K562 (cell line): ENCODE results near the gene MAD1L1. TPM values are rescaled to one million over a fixed set of nuclear protein-coding genes. Genes with fewer than 3 reads are reported as not detected.

Source experiments
- C11orf30 ChIP-seq: fragments of 450-650 bp; IDR thresholded peaks from 2 replicates; pipeline ENCODE4 v1.6.1; 2016; ENCODE audit warnings: low read depth, mild to moderate bottlenecking
- CBX8 ChIP-seq: fragments of 200-600 bp; sonication (generic); IDR thresholded peaks from 2 replicates; pipeline ENCODE4 v1.6.1; 2012; ENCODE audit warnings: borderline replicate concordance, mixed run types, low read depth, mild to moderate bottlenecking, moderate library complexity, mixed read lengths, low read length, control low read depth, inconsistent platforms; ENCODE audit not compliant: poor library complexity, severe bottlenecking; ENCODE audit errors: extremely low read depth
- CTBP1 ChIP-seq: fragments of 450-650 bp; IDR thresholded peaks from 2 replicates; pipeline ENCODE4 v1.6.1; 2016; ENCODE audit warnings: borderline replicate concordance
- ETS2 ChIP-seq: IDR thresholded peaks from 2 replicates; pipeline ENCODE4 v1.6.1; 2016; ENCODE audit warnings: borderline replicate concordance, missing genetic modification characterization, mild to moderate bottlenecking, moderate library complexity, missing compliant biosample characterization; ENCODE audit not compliant: poor library complexity, severe bottlenecking
- HDAC8 ChIP-seq: fragments of 450-650 bp; IDR thresholded peaks from 2 replicates; pipeline ENCODE4 v1.6.1; 2016; ENCODE audit warnings: mild to moderate bottlenecking, missing genetic modification characterization, moderate library complexity, missing compliant biosample characterization
- HOXB6 ChIP-seq: fragments of 250-450 bp; sonication (Bioruptor Pico); IDR thresholded peaks from 2 replicates; pipeline ENCODE4 v1.5.1; 2022; ENCODE audit warnings: mild to moderate bottlenecking, borderline replicate concordance
- KLF16 ChIP-seq: IDR thresholded peaks from 2 replicates; pipeline ENCODE4 v1.6.1; 2016; ENCODE audit warnings: antibody characterized with exemption
- MYBL2 ChIP-seq, 2 experiments: fragments of 450-650 bp in 1 of 2; sonication (generic) in 1 of 2; formaldehyde crosslinking in 1 of 2; IDR thresholded peaks; 2 replicates each; pipeline versions ENCODE4 v1.6.1 to v1.8.1; 2017 to 2022; ENCODE audit warnings: borderline replicate concordance in 1 of 2, inconsistent platforms in 1 of 2, low read depth in 1 of 2, mild to moderate bottlenecking in 1 of 2, missing genetic modification reagents in 1 of 2, moderate library complexity in 1 of 2
- POU5F1 ChIP-seq: fragments of 150-350 bp; IDR thresholded peaks from 2 replicates; pipeline ENCODE4 v1.6.1; 2014; ENCODE audit warnings: borderline replicate concordance, low read length, low read depth, mild to moderate bottlenecking; ENCODE audit not compliant: partially characterized antibody
- RB1 ChIP-seq: fragments of 450-650 bp; IDR thresholded peaks from 2 replicates; pipeline ENCODE4 v1.6.1; 2017; ENCODE audit warnings: low read depth, mild to moderate bottlenecking
- RFX1 ChIP-seq: fragments of 450-650 bp; IDR thresholded peaks from 2 replicates; pipeline ENCODE4 v1.6.1; 2016; ENCODE audit warnings: mild to moderate bottlenecking, moderate library complexity
- RFX7 ChIP-seq: fragments of 250-450 bp; sonication (Bioruptor Pico); IDR thresholded peaks from 2 replicates; pipeline ENCODE4 v1.5.1; 2021; ENCODE audit warnings: mild to moderate bottlenecking
- SREBF2 ChIP-seq: sonication (generic); formaldehyde crosslinking; IDR thresholded peaks from 2 replicates; pipeline ENCODE4 v1.4.0; 2020; ENCODE audit warnings: mild to moderate bottlenecking, missing genetic modification reagents
- TEAD4 ChIP-seq, 2 experiments: sonication (generic) in 1 of 2; formaldehyde crosslinking in 1 of 2; IDR thresholded peaks; 2 replicates each; pipeline versions ENCODE4 v1.6.1 to v1.8.0; 2012 to 2022; ENCODE audit warnings: borderline replicate concordance in 1 of 2, inconsistent platforms in 1 of 2, low read length in 1 of 2, mild to moderate bottlenecking in 1 of 2, missing genetic modification reagents in 1 of 2
- TRIM28 ChIP-seq: fragments of 450-650 bp; IDR thresholded peaks from 2 replicates; pipeline ENCODE4 v1.6.1; 2017
- TSC22D4 ChIP-seq: fragments of 450-650 bp; IDR thresholded peaks from 2 replicates; pipeline ENCODE4 v1.6.1; 2016; ENCODE audit warnings: missing genetic modification characterization, missing biosample characterization, control low read depth
- XRCC3 ChIP-seq: fragments of 450-650 bp; IDR thresholded peaks from 2 replicates; pipeline ENCODE4 v1.6.1; 2017; ENCODE audit warnings: mild to moderate bottlenecking, moderate library complexity
- ZNF224 ChIP-seq: sonication (generic); formaldehyde crosslinking; IDR thresholded peaks from 2 replicates; pipeline ENCODE4 v1.8.0; 2022; ENCODE audit warnings: mild to moderate bottlenecking, missing genetic modification reagents
- ZNF384 ChIP-seq: IDR thresholded peaks from 2 replicates; pipeline ENCODE4 v1.6.1; 2012; ENCODE audit warnings: low read depth, low read length, improper control_type of control experiment
- ZNF583 ChIP-seq: fragments of 250-450 bp; sonication (Bioruptor Pico); IDR thresholded peaks from 2 replicates; pipeline ENCODE4 v1.4.0; 2020
- ZZZ3 ChIP-seq: fragments of 450-650 bp; IDR thresholded peaks from 2 replicates; pipeline ENCODE4 v1.6.1; 2016; ENCODE audit warnings: antibody characterized with exemption, mild to moderate bottlenecking, moderate library complexity
- polyA plus RNA-seq, 8 experiments: library from polyadenylated mRNA; depleted of rRNA in 4 of 8; stranded (reverse) in 5 of 8; unstranded in 3 of 8; fragments of >200 nt; fragmentation: Nextera tagmentation in 2 of 8; fragmentation: Illumina TruSeq in 1 of 8; extraction: Ambion mirVana in 2 of 8; extraction: Trizol in 1 of 8; gene quantifications; 2 replicates each; pipeline versions ENCODE4 v1.2.1 to v1.2.3, GENCODE V29; 2011 to 2014; ENCODE audit warnings: inconsistent platforms in 1 of 8, missing spikeins in 1 of 8
- total RNA-seq, 7 experiments: library from RNA; depleted of rRNA in 6 of 7; stranded (reverse); fragments of >200 nt in 6 of 7; fragmentation: Illumina TruSeq in 2 of 7; extraction: Trizol in 2 of 7; gene quantifications; 2 replicates each; pipeline versions ENCODE4 v1.2.1 to v1.2.3, GENCODE V29; 2011 to 2021; ENCODE audit warnings: low replicate concordance in 1 of 7
- TF ChIP-seq, protein P1 (sequence below), 2 experiments: fragments of 450-650 bp; IDR thresholded peaks; 2 replicates each; pipeline ENCODE4 v1.6.1; 2016
- TF ChIP-seq, protein P2 (sequence below): sonication (generic); formaldehyde crosslinking; IDR thresholded peaks from 2 replicates; pipeline ENCODE4 v1.5.0; 2020; ENCODE audit warnings: missing genetic modification reagents
- TF ChIP-seq, protein P3 (sequence below): sonication (generic); formaldehyde crosslinking; IDR thresholded peaks from 2 replicates; pipeline ENCODE4 v1.8.0; 2022; ENCODE audit warnings: mild to moderate bottlenecking, low read depth, missing genetic modification reagents
- TF ChIP-seq, protein P4 (sequence below): fragments of 450-650 bp; IDR thresholded peaks from 2 replicates; pipeline ENCODE4 v1.6.1; 2016

The MAD1L1 gene
- total and polyA plus RNA-seq, 9 of the 15 experiments (the other 6 are each of a cell fraction or from before 2014, with no cell fraction given), result 1.7 to 89.7 (median 18.0) TPM

DNA sequence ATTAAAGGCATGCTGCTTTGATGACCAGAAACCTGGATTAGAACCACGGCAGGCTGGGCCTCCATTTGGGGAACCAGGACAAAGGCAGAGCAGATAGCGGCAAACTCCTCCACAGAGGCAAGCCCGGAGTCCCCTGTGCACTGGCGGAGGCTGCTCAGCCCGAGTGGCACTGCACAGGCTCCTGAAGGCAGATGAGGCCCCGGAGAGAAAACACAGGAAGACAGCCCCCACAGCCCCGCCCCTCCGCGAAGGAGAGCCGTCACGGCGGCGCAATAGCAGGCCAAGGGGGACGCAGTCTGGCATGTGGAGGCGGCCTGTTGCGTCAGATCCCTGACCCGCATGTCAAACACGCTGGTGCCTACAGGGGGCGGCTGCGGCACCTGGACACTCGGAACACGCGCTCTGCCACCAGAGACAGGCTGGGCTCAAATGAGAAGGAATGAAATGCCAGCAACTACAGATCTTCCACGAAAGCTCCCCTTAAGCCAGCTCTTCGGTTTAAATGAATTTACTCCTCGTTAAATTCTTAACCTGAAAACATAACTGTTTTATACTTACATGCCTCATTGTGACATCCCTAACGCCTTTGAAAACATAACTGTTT, 128.5 kb downstream of the MAD1L1 start (continued):
- TF ChIP-seq, protein P1, sequence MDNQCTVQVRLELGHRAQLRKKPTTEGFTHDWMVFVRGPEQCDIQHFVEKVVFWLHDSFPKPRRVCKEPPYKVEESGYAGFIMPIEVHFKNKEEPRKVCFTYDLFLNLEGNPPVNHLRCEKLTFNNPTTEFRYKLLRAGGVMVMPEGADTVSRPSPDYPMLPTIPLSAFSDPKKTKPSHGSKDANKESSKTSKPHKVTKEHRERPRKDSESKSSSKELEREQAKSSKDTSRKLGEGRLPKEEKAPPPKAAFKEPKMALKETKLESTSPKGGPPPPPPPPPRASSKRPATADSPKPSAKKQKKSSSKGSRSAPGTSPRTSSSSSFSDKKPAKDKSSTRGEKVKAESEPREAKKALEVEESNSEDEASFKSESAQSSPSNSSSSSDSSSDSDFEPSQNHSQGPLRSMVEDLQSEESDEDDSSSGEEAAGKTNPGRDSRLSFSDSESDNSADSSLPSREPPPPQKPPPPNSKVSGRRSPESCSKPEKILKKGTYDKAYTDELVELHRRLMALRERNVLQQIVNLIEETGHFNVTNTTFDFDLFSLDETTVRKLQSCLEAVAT (IDR thresholded peaks at IDR 0.05), result no peak; a peak in 1 of 4 replicates
- TF ChIP-seq ZNF384 (peak; percentile 49), CBX8 (no peak), TSC22D4 (tag) (no peak), TEAD4 (IDR thresholded peaks at IDR 0.05; ENCODE audit: low read length) (peak; percentile 69), TEAD4 (CRISPR knock-in tag; IDR thresholded peaks at IDR 0.05; ENCODE audit: borderline replicate concordance) (peak; percentile 83; the same call in 1 of the 2 replicates), C11orf30 (no peak), RB1 (peak; percentile 83), ZZZ3 (no peak), XRCC3 (no peak), SREBF2 (no peak), TRIM28 (0 out of 2 replicates have a peak, but pooled peaks have one; percentile 44), CTBP1 (peak; percentile 84), ETS2 (tag) (no peak), MYBL2 (IDR thresholded peaks at IDR 0.05; ENCODE audit: low read depth) (no peak), MYBL2 (CRISPR knock-in tag; IDR thresholded peaks at IDR 0.05; ENCODE audit: borderline replicate concordance) (no peak), HOXB6 (CRISPR knock-in tag) (no peak), HDAC8 (tag) (0 out of 2 replicates have a peak, but pooled peaks have one; percentile 15), RFX7 (CRISPR knock-in tag) (no peak), RFX1 (no peak), ZNF224 (CRISPR knock-in tag) (no peak), KLF16 (no peak), ZNF583 (CRISPR knock-in tag) (peak; percentile 69; the same call in 1 of the 2 replicates), POU5F1 (no peak)
- TF ChIP-seq, protein P2, sequence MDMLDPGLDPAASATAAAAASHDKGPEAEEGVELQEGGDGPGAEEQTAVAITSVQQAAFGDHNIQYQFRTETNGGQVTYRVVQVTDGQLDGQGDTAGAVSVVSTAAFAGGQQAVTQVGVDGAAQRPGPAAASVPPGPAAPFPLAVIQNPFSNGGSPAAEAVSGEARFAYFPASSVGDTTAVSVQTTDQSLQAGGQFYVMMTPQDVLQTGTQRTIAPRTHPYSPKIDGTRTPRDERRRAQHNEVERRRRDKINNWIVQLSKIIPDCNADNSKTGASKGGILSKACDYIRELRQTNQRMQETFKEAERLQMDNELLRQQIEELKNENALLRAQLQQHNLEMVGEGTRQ (CRISPR knock-in tag), result no peak
- TF ChIP-seq, protein P3, sequence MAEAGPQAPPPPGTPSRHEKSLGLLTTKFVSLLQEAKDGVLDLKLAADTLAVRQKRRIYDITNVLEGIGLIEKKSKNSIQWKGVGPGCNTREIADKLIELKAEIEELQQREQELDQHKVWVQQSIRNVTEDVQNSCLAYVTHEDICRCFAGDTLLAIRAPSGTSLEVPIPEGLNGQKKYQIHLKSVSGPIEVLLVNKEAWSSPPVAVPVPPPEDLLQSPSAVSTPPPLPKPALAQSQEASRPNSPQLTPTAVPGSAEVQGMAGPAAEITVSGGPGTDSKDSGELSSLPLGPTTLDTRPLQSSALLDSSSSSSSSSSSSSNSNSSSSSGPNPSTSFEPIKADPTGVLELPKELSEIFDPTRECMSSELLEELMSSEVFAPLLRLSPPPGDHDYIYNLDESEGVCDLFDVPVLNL (CRISPR knock-in tag), result 0 out of 2 replicates have a peak, but pooled peaks have one; percentile 56
- TF ChIP-seq, protein P4, sequence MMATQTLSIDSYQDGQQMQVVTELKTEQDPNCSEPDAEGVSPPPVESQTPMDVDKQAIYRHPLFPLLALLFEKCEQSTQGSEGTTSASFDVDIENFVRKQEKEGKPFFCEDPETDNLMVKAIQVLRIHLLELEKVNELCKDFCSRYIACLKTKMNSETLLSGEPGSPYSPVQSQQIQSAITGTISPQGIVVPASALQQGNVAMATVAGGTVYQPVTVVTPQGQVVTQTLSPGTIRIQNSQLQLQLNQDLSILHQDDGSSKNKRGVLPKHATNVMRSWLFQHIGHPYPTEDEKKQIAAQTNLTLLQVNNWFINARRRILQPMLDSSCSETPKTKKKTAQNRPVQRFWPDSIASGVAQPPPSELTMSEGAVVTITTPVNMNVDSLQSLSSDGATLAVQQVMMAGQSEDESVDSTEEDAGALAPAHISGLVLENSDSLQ, result peak; percentile 82
